ENCODE results near the gene GATB.

Gene GATB

GRCh38 chr4:151728679-151729078, 32.1 kb downstream of the GATB start:
- TF ChIP-seq, protein P1, sequence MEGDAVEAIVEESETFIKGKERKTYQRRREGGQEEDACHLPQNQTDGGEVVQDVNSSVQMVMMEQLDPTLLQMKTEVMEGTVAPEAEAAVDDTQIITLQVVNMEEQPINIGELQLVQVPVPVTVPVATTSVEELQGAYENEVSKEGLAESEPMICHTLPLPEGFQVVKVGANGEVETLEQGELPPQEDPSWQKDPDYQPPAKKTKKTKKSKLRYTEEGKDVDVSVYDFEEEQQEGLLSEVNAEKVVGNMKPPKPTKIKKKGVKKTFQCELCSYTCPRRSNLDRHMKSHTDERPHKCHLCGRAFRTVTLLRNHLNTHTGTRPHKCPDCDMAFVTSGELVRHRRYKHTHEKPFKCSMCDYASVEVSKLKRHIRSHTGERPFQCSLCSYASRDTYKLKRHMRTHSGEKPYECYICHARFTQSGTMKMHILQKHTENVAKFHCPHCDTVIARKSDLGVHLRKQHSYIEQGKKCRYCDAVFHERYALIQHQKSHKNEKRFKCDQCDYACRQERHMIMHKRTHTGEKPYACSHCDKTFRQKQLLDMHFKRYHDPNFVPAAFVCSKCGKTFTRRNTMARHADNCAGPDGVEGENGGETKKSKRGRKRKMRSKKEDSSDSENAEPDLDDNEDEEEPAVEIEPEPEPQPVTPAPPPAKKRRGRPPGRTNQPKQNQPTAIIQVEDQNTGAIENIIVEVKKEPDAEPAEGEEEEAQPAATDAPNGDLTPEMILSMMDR (IDR thresholded peaks at IDR 0.05; ENCODE audit: insufficient read depth, low read length, poor library complexity, severe bottlenecking) = no peak
- no peak overlapping the region for H3K4me3 ChIP-seq (replicated peaks; ENCODE audit: low read depth, low read length)

GRCh38 chr4:151728006-151728405, 32.8 kb downstream of the GATB start:
- TF ChIP-seq, protein P1 (IDR thresholded peaks at IDR 0.05; ENCODE audit: insufficient read depth, low read length, poor library complexity, severe bottlenecking) = no peak
- H3K27me3 ChIP-seq (replicated peaks; ENCODE audit: control insufficient read depth, insufficient read depth, low read length) = no peaks in the 10 kb centered on the region
- no peaks in the 10 kb centered on the region for H3K36me3 ChIP-seq (ENCODE audit: control insufficient read depth, insufficient read depth, low read length)
- H3K4me3 ChIP-seq (replicated peaks; ENCODE audit: low read depth, low read length) = no peak overlapping the region
- no peak for DNase-seq (ENCODE audit: extremely low read depth, insufficient read length)

More at GRCh38 chr4:151728679-151729078, 32.1 kb downstream of the GATB start:
- Histone ChIP-seq H3K27me3 (replicated peaks; ENCODE audit: control insufficient read depth, insufficient read depth, low read length) (no peaks in the 10 kb centered on the region), H3K36me3 (ENCODE audit: control insufficient read depth, insufficient read depth, low read length) (no peaks in the 10 kb centered on the region)
- no peak for DNase-seq (ENCODE audit: extremely low read depth, insufficient read length)

- no peak for DNase-seq (ENCODE audit: extremely low read depth, insufficient read length)
- TF ChIP-seq, protein P1 (IDR thresholded peaks at IDR 0.05; ENCODE audit: insufficient read depth, low read length, poor library complexity, severe bottlenecking) = no peak
- no peaks in the 10 kb centered on the region for H3K27me3 ChIP-seq (replicated peaks; ENCODE audit: control insufficient read depth, insufficient read depth, low read length)
- no peaks in the 10 kb centered on the region for H3K36me3 ChIP-seq (ENCODE audit: control insufficient read depth, insufficient read depth, low read length)
- H3K4me3 ChIP-seq (replicated peaks; ENCODE audit: low read depth, low read length) = no peak overlapping the region
These were observed 33.4 kb downstream of the GATB start for GRCh38 chr4:151727365-151727764.

- Histone ChIP-seq H3K27me3 (replicated peaks; ENCODE audit: control insufficient read depth, insufficient read depth, low read length) (no peaks in the 10 kb centered on the region), H3K36me3 (ENCODE audit: control insufficient read depth, insufficient read depth, low read length) (no peaks in the 10 kb centered on the region), H3K4me3 (replicated peaks; ENCODE audit: low read depth, low read length) (no peak overlapping the region)
- DNase-seq (ENCODE audit: extremely low read depth, insufficient read length) = no peak
- TF ChIP-seq, protein P1 (IDR thresholded peaks at IDR 0.05; ENCODE audit: insufficient read depth, low read length, poor library complexity, severe bottlenecking) = no peak
These were observed 35.7 kb downstream of the GATB start for GRCh38 chr4:151725087-151725486.

- DNase-seq (ENCODE audit: extremely low read depth, insufficient read length) = no peak
- Histone ChIP-seq H3K36me3 (ENCODE audit: control insufficient read depth, insufficient read depth, low read length) (no peaks in the 10 kb centered on the region), H3K4me3 (replicated peaks; ENCODE audit: low read depth, low read length) (no peak overlapping the region), H3K27me3 (replicated peaks; ENCODE audit: control insufficient read depth, insufficient read depth, low read length) (no peaks in the 10 kb centered on the region)
- TF ChIP-seq, protein P1 (IDR thresholded peaks at IDR 0.05; ENCODE audit: insufficient read depth, low read length, poor library complexity, severe bottlenecking) = no peak
These were observed 38.9 kb downstream of the GATB start for GRCh38 chr4:151721916-151722315.

- H3K36me3 ChIP-seq (ENCODE audit: control insufficient read depth, insufficient read depth, low read length) = no peaks in the 10 kb centered on the region
- TF ChIP-seq, protein P1 (IDR thresholded peaks at IDR 0.05; ENCODE audit: insufficient read depth, low read length, poor library complexity, severe bottlenecking) = no peak
- no peak overlapping the region for H3K4me3 ChIP-seq (replicated peaks; ENCODE audit: low read depth, low read length)
- no peaks in the 10 kb centered on the region for H3K27me3 ChIP-seq (replicated peaks; ENCODE audit: control insufficient read depth, insufficient read depth, low read length)
- no peak for DNase-seq (ENCODE audit: extremely low read depth, insufficient read length)
These were observed 39.3 kb downstream of the GATB start for GRCh38 chr4:151721466-151721865.
